PC-9 (cell line): ENCODE measurements around the gene XXYLT1. TPM values are rescaled to one million over a fixed set of nuclear protein-coding genes. Genes with fewer than 3 reads are reported as not detected.

Source experiments
- BruUV-seq: library from RNA; stranded (reverse); fragments of 400-500 nt; replicated peaks from 2 replicates; lab custom pipeline; 2021; lab: Mats Ljungman, UMichigan
- CTCF ChIA-PET: fragments of 300-600 bp; sonication (Branson Sonifier 250); formaldehyde crosslinking; loops from one replicate; lab custom pipeline; 2022; ENCODE audit warnings: antibody characterized with exemption; lab: Charles Lee
- POLR2A ChIA-PET: fragments of 300-600 bp; sonication (Branson Sonifier 250); formaldehyde crosslinking; loops from one replicate; lab custom pipeline; 2022; ENCODE audit warnings: antibody characterized with exemption; ENCODE audit not compliant: unreplicated experiment; lab: Charles Lee
- DNase-seq, 2 experiments: peaks; one replicate each; pipeline versions ENCODE4 v3.0.0 to v3.0.0-alpha.2; 2015 to 2022; ENCODE audit warnings: mixed read lengths in 1 of 2
- H2AFZ ChIP-seq: fragments of 200-600 bp; sonication (generic); 2 replicates; pipeline ENCODE4 v1.8.1; 2017; ENCODE audit warnings: antibody characterized with exemption
- H3F3A ChIP-seq: fragments of 200-600 bp; sonication (generic); 2 replicates; pipeline ENCODE4 v1.8.1; 2017; ENCODE audit warnings: antibody characterized with exemption, mild to moderate bottlenecking, low read depth; ENCODE audit not compliant: insufficient read depth
- H3K27ac ChIP-seq: fragments of 200-600 bp; sonication (generic); 2 replicates; pipeline ENCODE4 v1.6.1; 2016; ENCODE audit warnings: mixed run types
- H3K27me3 ChIP-seq: fragments of 200-600 bp; sonication (generic); 2 replicates; pipeline ENCODE4 v1.6.1; 2016; ENCODE audit warnings: low read depth, mixed run types; ENCODE audit not compliant: insufficient read depth
- H3K36me3 ChIP-seq: fragments of 200-600 bp; sonication (generic); 2 replicates; pipeline ENCODE4 v1.6.1; 2016; ENCODE audit warnings: low read depth, mixed run types
- H3K4me1 ChIP-seq: fragments of 200-600 bp; sonication (generic); replicated peaks from 2 replicates; pipeline ENCODE4 v1.6.1; 2016; ENCODE audit warnings: mixed run types; ENCODE audit not compliant: insufficient read depth
- H3K4me2 ChIP-seq: fragments of 200-600 bp; sonication (generic); 2 replicates; pipeline ENCODE4 v1.6.1; 2017; ENCODE audit warnings: mixed run types
- H3K4me3 ChIP-seq: fragments of 200-600 bp; sonication (generic); 2 replicates; pipeline ENCODE4 v1.6.1; 2016; ENCODE audit warnings: mixed run types
- H3K79me2 ChIP-seq: fragments of 200-600 bp; sonication (generic); 2 replicates; pipeline ENCODE4 v1.6.1; 2017; ENCODE audit warnings: low read depth, mixed run types
- H3K9me2 ChIP-seq: fragments of 200-600 bp; sonication (generic); 2 replicates; pipeline ENCODE4 v1.8.1; 2017; ENCODE audit warnings: mild to moderate bottlenecking; ENCODE audit not compliant: insufficient read depth
- H3K9me3 ChIP-seq: fragments of 200-600 bp; sonication (generic); 2 replicates; pipeline ENCODE4 v1.8.1; 2016; ENCODE audit warnings: low read depth; ENCODE audit not compliant: insufficient read depth
- H4K20me1 ChIP-seq: fragments of 200-600 bp; sonication (generic); 2 replicates; pipeline ENCODE4 v1.8.1; 2017; ENCODE audit not compliant: insufficient read depth
- CTCF ChIP-seq: fragments of 200-600 bp; sonication (generic); conservative IDR thresholded peaks from 2 replicates; pipeline ENCODE4 v1.6.1; 2017; ENCODE audit warnings: mixed run types, antibody characterized with exemption, mild to moderate bottlenecking, moderate library complexity
- EZH2 ChIP-seq: fragments of 200-600 bp; sonication (generic); IDR thresholded peaks from 2 replicates; pipeline ENCODE4 v1.8.0; 2017; ENCODE audit warnings: antibody characterized with exemption, low read depth
- intact Hi-C: fragments of 100-400 bp; cut with micrococcal nuclease; formaldehyde crosslinking; loops from one replicate; pipeline ENCODE4 v1.10.0; 2022; ENCODE audit not compliant: unreplicated experiment
- total RNA-seq: library from RNA; stranded (reverse); gene quantifications from 2 replicates; pipeline ENCODE4 v1.2.3, GENCODE V29; 2021

XXYLT1 gene
- total RNA-seq, 1 experiment from 2014 or later: 13.3 TPM

- intact Hi-C loops: no loop called here
- no TSS peak for BruUV-seq
- Histone ChIP-seq H3K27ac (no peak overlapping the region), H3K36me3 (no peaks in the 10 kb centered on the region), H3K79me2 (no peaks in the 10 kb centered on the region), H3K4me3 (no peak overlapping the region), H3F3A (no peaks in the 10 kb centered on the region), H3K9me3 (no peaks in the 10 kb centered on the region), H3K4me1 (peaks cover 5% of the 10 kb centered on the region), H3K9me2 (no peaks in the 10 kb centered on the region), H2AFZ (no peak overlapping the region), H3K27me3 (no peaks in the 10 kb centered on the region), H3K4me2 (no peak overlapping the region), H4K20me1 (no peaks in the 10 kb centered on the region)
- DNase-seq: no peak
- no peak for TF ChIP-seq EZH2
- no peak for TF ChIP-seq CTCF
- ChIA-PET CTCF (no interaction called here), POLR2A (no interaction called here)
These were observed 123.3 kb downstream of the XXYLT1 start for GRCh38 chr3:195147649-195148080.

GRCh38 chr3:195146131-195146530 lies 124.8 kb downstream of the XXYLT1 start:
- no TSS peak for BruUV-seq
- H3F3A ChIP-seq: no peaks in the 10 kb centered on the region
- CTCF ChIA-PET: no interaction called here
- H2AFZ ChIP-seq: no peak overlapping the region
- H3K4me2 ChIP-seq: no peak overlapping the region
- H3K36me3 ChIP-seq: no peaks in the 10 kb centered on the region
- H4K20me1 ChIP-seq: no peaks in the 10 kb centered on the region
- DNase-seq: no peak
- POLR2A ChIA-PET: no interaction called here
- H3K4me3 ChIP-seq: no peak overlapping the region
- H3K79me2 ChIP-seq: no peaks in the 10 kb centered on the region
- H3K9me2 ChIP-seq: no peaks in the 10 kb centered on the region
- intact Hi-C loops: no loop called here
- TF ChIP-seq CTCF: no peak
- no peak for TF ChIP-seq EZH2
- no peaks in the 10 kb centered on the region for H3K9me3 ChIP-seq
- H3K4me1 ChIP-seq: no peaks in the 10 kb centered on the region
- H3K27ac ChIP-seq: no peak overlapping the region
- no peaks in the 10 kb centered on the region for H3K27me3 ChIP-seq

- Histone ChIP-seq H3K4me3 (no peak overlapping the region), H3K4me2 (no peak overlapping the region), H3F3A (no peaks in the 10 kb centered on the region), H3K9me2 (no peaks in the 10 kb centered on the region), H3K27ac (no peak overlapping the region), H3K27me3 (no peaks in the 10 kb centered on the region), H3K36me3 (no peaks in the 10 kb centered on the region), H2AFZ (no peak overlapping the region), H3K9me3 (no peaks in the 10 kb centered on the region; the same call in 1 of the 2 replicates), H4K20me1 (no peaks in the 10 kb centered on the region), H3K79me2 (no peaks in the 10 kb centered on the region), H3K4me1 (no peaks in the 10 kb centered on the region)
- intact Hi-C loops: no loop called here
- TF ChIP-seq EZH2: no peak
- TF ChIP-seq CTCF: no peak
- ChIA-PET CTCF (no interaction called here), POLR2A (no interaction called here)
- no TSS peak for BruUV-seq
- no peak for DNase-seq
These were observed 125.4 kb downstream of the XXYLT1 start for GRCh38 chr3:195145579-195145978.
